ENCODE results near the gene PIGBOS1.

Gene PIGBOS1

GRCh38 chr15:55349282-55349681 is 30.4 kb upstream of the PIGBOS1 start:
- TF ChIP-seq CTCF (IDR thresholded peaks at IDR 0.05; ENCODE audit: low read length), result no peak
- TF ChIP-seq EZH2 (IDR thresholded peaks at IDR 0.05; ENCODE audit: borderline replicate concordance, low read length), result no peak
- Histone ChIP-seq H3K79me2 (ENCODE audit: insufficient read depth, low read length) (no peaks in the 10 kb centered on the region), H3K27ac (ENCODE audit: low read depth, low read length, poor library complexity, severe bottlenecking) (no peak overlapping the region), H3K9me3 (ENCODE audit: low read length) (no peaks in the 10 kb centered on the region), H3K27me3 (ENCODE audit: insufficient read depth, low read length) (no peaks in the 10 kb centered on the region), H2AFZ (ENCODE audit: low read length) (no peak overlapping the region), H3K4me3 (ENCODE audit: low read depth, low read length, poor library complexity, severe bottlenecking) (no peak overlapping the region), H3K36me3 (ENCODE audit: insufficient read depth, low read length) (peaks cover 28% of the 10 kb centered on the region; the same call in 1 of the 2 replicates), H3F3A (ENCODE audit: insufficient read depth, low read length) (no peaks in the 10 kb centered on the region), H3K4me2 (ENCODE audit: low read length) (no peak overlapping the region), H3K9ac (ENCODE audit: low read length) (no peak overlapping the region), H3K9me2 (ENCODE audit: low read depth, low read length) (no peaks in the 10 kb centered on the region), H4K20me1 (ENCODE audit: insufficient read depth, low read length) (no peaks in the 10 kb centered on the region), H3K4me1 (ENCODE audit: insufficient read depth, low read length, severe bottlenecking) (peaks cover 2% of the 10 kb centered on the region)

GRCh38 chr15:55348281-55348778 is 29.4 kb upstream of the PIGBOS1 start:
- H3K36me3 ChIP-seq (ENCODE audit: insufficient read depth, low read length), result peaks cover 36% of the 10 kb centered on the region
- no peaks in the 10 kb centered on the region for H3K9me2 ChIP-seq (ENCODE audit: low read depth, low read length)
- TF ChIP-seq CTCF (IDR thresholded peaks at IDR 0.05; ENCODE audit: low read length) (no peak), EZH2 (IDR thresholded peaks at IDR 0.05; ENCODE audit: borderline replicate concordance, low read length) (no peak)
- no peaks in the 10 kb centered on the region for H4K20me1 ChIP-seq (ENCODE audit: insufficient read depth, low read length)
- no peak overlapping the region for H2AFZ ChIP-seq (ENCODE audit: low read length)
- peaks cover 3% of the 10 kb centered on the region for H3K4me1 ChIP-seq (ENCODE audit: insufficient read depth, low read length, severe bottlenecking)
- H3K9ac ChIP-seq (ENCODE audit: low read length), result no peak overlapping the region
- H3K4me3 ChIP-seq (ENCODE audit: low read depth, low read length, poor library complexity, severe bottlenecking), result no peak overlapping the region
- no peak overlapping the region for H3K27ac ChIP-seq (ENCODE audit: low read depth, low read length, poor library complexity, severe bottlenecking)
- H3K9me3 ChIP-seq (ENCODE audit: low read length), result no peaks in the 10 kb centered on the region
- H3K4me2 ChIP-seq (ENCODE audit: low read length), result no peak overlapping the region
- no peaks in the 10 kb centered on the region for H3F3A ChIP-seq (ENCODE audit: insufficient read depth, low read length)
- H3K27me3 ChIP-seq (ENCODE audit: insufficient read depth, low read length), result no peaks in the 10 kb centered on the region
- no peaks in the 10 kb centered on the region for H3K79me2 ChIP-seq (ENCODE audit: insufficient read depth, low read length)

DNA sequence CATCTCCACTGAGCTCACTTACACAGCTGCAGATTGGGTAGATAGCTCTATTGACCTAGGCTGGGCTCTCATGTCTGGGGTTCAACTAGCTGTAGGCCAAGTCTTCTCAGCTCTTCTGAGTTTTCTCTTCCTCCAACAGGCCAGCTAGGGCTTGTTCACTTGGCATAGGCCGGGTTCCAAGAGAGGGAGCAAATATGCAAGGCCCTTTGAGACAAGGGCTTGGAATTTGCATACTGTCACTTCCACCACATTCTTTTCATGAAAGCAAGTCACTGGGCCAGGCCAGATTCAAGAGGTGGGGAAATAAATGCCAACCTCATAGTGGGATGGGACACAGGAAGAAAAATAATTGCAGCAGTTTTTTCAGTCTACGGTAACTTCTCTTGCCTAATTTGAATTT is 25.3 kb upstream of the PIGBOS1 start:
- H3K27me3 ChIP-seq (ENCODE audit: insufficient read depth, low read length), result no peaks in the 10 kb centered on the region
- H3K4me3 ChIP-seq (ENCODE audit: low read depth, low read length, poor library complexity, severe bottlenecking), result no peak overlapping the region
- H3K27ac ChIP-seq (ENCODE audit: low read depth, low read length, poor library complexity, severe bottlenecking), result peak overlapping the region; percentile 22
- no peak overlapping the region for H2AFZ ChIP-seq (ENCODE audit: low read length)
- no peaks in the 10 kb centered on the region for H3F3A ChIP-seq (ENCODE audit: insufficient read depth, low read length)
- H3K9me2 ChIP-seq (ENCODE audit: low read depth, low read length), result no peaks in the 10 kb centered on the region
- no peak overlapping the region for H3K4me2 ChIP-seq (ENCODE audit: low read length)
- TF ChIP-seq CTCF (IDR thresholded peaks at IDR 0.05; ENCODE audit: low read length) (no peak), EZH2 (IDR thresholded peaks at IDR 0.05; ENCODE audit: borderline replicate concordance, low read length) (no peak)
- H4K20me1 ChIP-seq (ENCODE audit: insufficient read depth, low read length), result no peaks in the 10 kb centered on the region
- peaks cover 3% of the 10 kb centered on the region for H3K4me1 ChIP-seq (ENCODE audit: insufficient read depth, low read length, severe bottlenecking)
- H3K9me3 ChIP-seq (ENCODE audit: low read length), result no peaks in the 10 kb centered on the region
- H3K9ac ChIP-seq (ENCODE audit: low read length), result no peak overlapping the region
- no peaks in the 10 kb centered on the region for H3K79me2 ChIP-seq (ENCODE audit: insufficient read depth, low read length)
- H3K36me3 ChIP-seq (ENCODE audit: insufficient read depth, low read length), result peaks cover 51% of the 10 kb centered on the region
